OCI-LY7 (cell line): ENCODE results near the gene ESPNL. TPM values are rescaled to one million over a fixed set of nuclear protein-coding genes. Genes with fewer than 3 reads are reported as not detected.
A peak's percentile ranks its signal among the peaks of the same experiment; 100 is the strongest.

Experiments used
- BruUV-seq: library from RNA; stranded (reverse); fragments of 400-500 nt; replicated peaks from 2 replicates; lab custom pipeline; 2021; lab: Mats Ljungman, UMichigan
- CTCF ChIA-PET: fragments of 300-600 bp; sonication (Branson Sonifier 250); formaldehyde crosslinking; loops from one replicate; lab custom pipeline; 2022; ENCODE audit warnings: antibody characterized with exemption; ENCODE audit not compliant: unreplicated experiment; lab: Charles Lee
- POLR2A ChIA-PET: fragments of 300-600 bp; sonication (Branson Sonifier 250); formaldehyde crosslinking; loops from one replicate; lab custom pipeline; 2022; ENCODE audit warnings: antibody characterized with exemption; lab: Charles Lee
- DNase-seq: peaks from one replicate; pipeline ENCODE4 v3.0.0-alpha.2; 2015; ENCODE audit warnings: low spot score
- H2AFZ ChIP-seq: fragments of 200-600 bp; sonication (generic), shearing (Covaris generic); 2 replicates; pipeline ENCODE4 v1.6.1; 2014; ENCODE audit warnings: mild to moderate bottlenecking, antibody characterized with exemption, low read length, moderate library complexity
- H3K27ac ChIP-seq: fragments of 200-600 bp; sonication (generic); 2 replicates; pipeline ENCODE4 v1.5.1; 2014; ENCODE audit warnings: mixed run types, low read depth, mild to moderate bottlenecking, moderate library complexity, low read length, inconsistent platforms; ENCODE audit not compliant: poor library complexity, severe bottlenecking
- H3K36me3 ChIP-seq: fragments of 200-600 bp; sonication (generic); 2 replicates; pipeline ENCODE4 v1.6.1; 2014; ENCODE audit warnings: mild to moderate bottlenecking, antibody characterized with exemption, low read length, moderate library complexity, mixed read lengths; ENCODE audit not compliant: insufficient read depth
- H3K4me1 ChIP-seq: fragments of 200-600 bp; sonication (generic); 2 replicates; pipeline ENCODE4 v1.5.1; 2014; ENCODE audit warnings: mild to moderate bottlenecking, low read length; ENCODE audit not compliant: insufficient read depth, poor library complexity, severe bottlenecking
- H3K4me2 ChIP-seq: fragments of 200-600 bp; sonication (generic); 2 replicates; pipeline ENCODE4 v1.6.1; 2014; ENCODE audit warnings: mild to moderate bottlenecking, low read length
- H3K4me3 ChIP-seq: fragments of 200-600 bp; sonication (generic); 2 replicates; pipeline ENCODE4 v1.5.1; 2014; ENCODE audit warnings: mild to moderate bottlenecking, low read depth, low read length; ENCODE audit not compliant: poor library complexity, severe bottlenecking
- H3K79me2 ChIP-seq: fragments of 200-600 bp; sonication (generic); 2 replicates; pipeline ENCODE4 v1.6.1; 2016; ENCODE audit warnings: low read depth, mild to moderate bottlenecking, low read length, moderate library complexity, mixed read lengths; ENCODE audit not compliant: insufficient read depth
- H3K9me2 ChIP-seq: fragments of 200-600 bp; sonication (generic); 2 replicates; pipeline ENCODE4 v1.6.1; 2016; ENCODE audit warnings: mild to moderate bottlenecking, low read length, mixed read lengths; ENCODE audit not compliant: insufficient read depth
- H3K9me3 ChIP-seq: fragments of 200-600 bp; sonication (generic); 2 replicates; pipeline ENCODE4 v1.6.1; 2014; ENCODE audit warnings: mild to moderate bottlenecking, mixed run types, low read length, mixed read lengths
- H4K20me1 ChIP-seq: fragments of 200-600 bp; sonication (generic); 2 replicates; pipeline ENCODE4 v1.6.1; 2014; ENCODE audit warnings: mild to moderate bottlenecking, antibody characterized with exemption, low read length, moderate library complexity, mixed read lengths; ENCODE audit not compliant: insufficient read depth
- CTCF ChIP-seq: fragments of 200-600 bp; sonication (generic); conservative IDR thresholded peaks from 2 replicates; pipeline ENCODE4 v1.5.1; 2014; ENCODE audit warnings: mild to moderate bottlenecking, antibody characterized with exemption, low read length, moderate library complexity, mixed read lengths
- EZH2phosphoT487 ChIP-seq: fragments of 200-600 bp; sonication (generic); IDR thresholded peaks from 2 replicates; pipeline ENCODE4 v1.6.1; 2018; ENCODE audit warnings: low read depth, borderline replicate concordance, mild to moderate bottlenecking, mixed run types, antibody characterized with exemption, low read length, moderate library complexity, mixed read lengths
- intact Hi-C: fragments of 100-400 bp; cut with micrococcal nuclease; formaldehyde crosslinking; loops from one replicate; pipeline ENCODE4 v1.10.0; 2022; ENCODE audit not compliant: unreplicated experiment
- total RNA-seq, 2 experiments: library from RNA; depleted of rRNA in 1 of 2; stranded (reverse); fragments of >200 nt in 1 of 2; shearing (Covaris generic) in 1 of 2; gene quantifications; 2 replicates each; pipeline ENCODE4 v1.2.3, GENCODE V29; 2014 to 2022

Gene ESPNL
- total RNA-seq, 2 experiments from 2014 or later: 5.0 to 7.7 TPM

- ChIA-PET CTCF (interaction anchor here (0.9 to 1.2 kb wide), 2 partner anchors 8 to 54 kb away, joined by 3 read pairs; no protein-coding TSS in a partner anchor), POLR2A (interaction anchor here (0.6 kb wide), 1 partner anchor 46 kb away, joined by 4 read pairs; no protein-coding TSS in a partner anchor)
- BruUV-seq: no TSS peak
Measured at GRCh38 chr2:238146884-238147544, 46.9 kb downstream of the ESPNL start.

GRCh38 chr2:238148981-238149380 is 48.8 kb downstream of the ESPNL start:
- H3K79me2 ChIP-seq: no peaks in the 10 kb centered on the region
- H4K20me1 ChIP-seq: no peaks in the 10 kb centered on the region
- peaks cover 7% of the 10 kb centered on the region for H3K4me1 ChIP-seq
- ChIA-PET CTCF (no interaction called here), POLR2A (no interaction called here)
- no peaks in the 10 kb centered on the region for H3K9me3 ChIP-seq
- no peak for DNase-seq
- H3K36me3 ChIP-seq: no peaks in the 10 kb centered on the region
- BruUV-seq: no TSS peak
- no peak overlapping the region for H3K4me3 ChIP-seq
- no peaks in the 10 kb centered on the region for H3K9me2 ChIP-seq
- no peak overlapping the region for H3K27ac ChIP-seq
- H2AFZ ChIP-seq: no peak overlapping the region
- intact Hi-C loops: no loop called here
- TF ChIP-seq EZH2phosphoT487: no peak
- no peak for TF ChIP-seq CTCF
- no peak overlapping the region for H3K4me2 ChIP-seq

More at GRCh38 chr2:238146884-238147544, 46.9 kb downstream of the ESPNL start:
- no peaks in the 10 kb centered on the region for H3K79me2 ChIP-seq
- no peak overlapping the region for H3K4me3 ChIP-seq
- peak; percentile 34 for DNase-seq
- no peaks in the 10 kb centered on the region for H3K9me3 ChIP-seq
- H3K27ac ChIP-seq: no peak overlapping the region
- H3K9me2 ChIP-seq: no peaks in the 10 kb centered on the region
- no peak overlapping the region for H2AFZ ChIP-seq
- intact Hi-C loops: no loop called here
- H3K4me2 ChIP-seq: no peak overlapping the region
- no peaks in the 10 kb centered on the region for H3K36me3 ChIP-seq
- peaks cover 7% of the 10 kb centered on the region for H3K4me1 ChIP-seq
- no peaks in the 10 kb centered on the region for H4K20me1 ChIP-seq
- TF ChIP-seq EZH2phosphoT487 (no peak), CTCF (no peak)

GRCh38 chr2:238149841-238150572 is 49.9 kb downstream of the ESPNL start:
- H3K36me3 ChIP-seq: no peaks in the 10 kb centered on the region
- peaks cover 7% of the 10 kb centered on the region for H3K4me1 ChIP-seq
- H3K9me2 ChIP-seq: no peaks in the 10 kb centered on the region
- DNase-seq: no peak
- H4K20me1 ChIP-seq: no peaks in the 10 kb centered on the region
- H3K79me2 ChIP-seq: no peaks in the 10 kb centered on the region
- H3K4me3 ChIP-seq: no peak overlapping the region
- ChIA-PET POLR2A (no interaction called here), CTCF (no interaction called here)
- no peak overlapping the region for H2AFZ ChIP-seq
- no peaks in the 10 kb centered on the region for H3K9me3 ChIP-seq
- intact Hi-C loops: loop anchor here (10.0 kb wide), 1 partner anchor 225 kb away; no protein-coding TSS in a partner anchor
- no peak overlapping the region for H3K27ac ChIP-seq
- no TSS peak for BruUV-seq
- no peak for TF ChIP-seq CTCF
- no peak for TF ChIP-seq EZH2phosphoT487
- no peak overlapping the region for H3K4me2 ChIP-seq
